Activated gamma-delta T cell treated with Interleukin-2 at 50 U/mL for 16 hours (primary cell): ENCODE results near the gene KCNK6.
"Not testable (repeated sequence)": the region's sequence is repeated elsewhere in the genome, so short reads cannot be mapped to it uniquely, and the experiment has no call there.

ENCODE experiments used
- DNase-seq: peaks from one replicate; pipeline ENCODE4 v3.0.0-alpha.2; 2020

Gene KCNK6

GRCh38 chr19:38324431-38324830 lies 4.8 kb downstream of the KCNK6 start:
- DNase-seq = no peak

GRCh38 chr19:38326591-38326990 lies 6.9 kb downstream of the KCNK6 start:
- no peak for DNase-seq

- DNase-seq = no peak
Measured at GRCh38 chr19:38329651-38330050, 10.0 kb downstream of the KCNK6 start.

- no peak for DNase-seq
Measured at GRCh38 chr19:38331728-38332127, 12.1 kb downstream of the KCNK6 start.

GRCh38 chr19:38333245-38333644 lies 13.6 kb downstream of the KCNK6 start:
- DNase-seq = no peak

GRCh38 chr19:38335949-38336637 lies 16.4 kb downstream of the KCNK6 start:
- peak; percentile 92 for DNase-seq

- peak; percentile 91 for DNase-seq
Measured at GRCh38 chr19:38336638-38337359, 17.2 kb downstream of the KCNK6 start.

- DNase-seq = no peak
Measured at GRCh38 chr19:38337360-38337653, 17.7 kb downstream of the KCNK6 start.

GRCh38 chr19:38339011-38339410 lies 19.4 kb downstream of the KCNK6 start:
- DNase-seq = not testable (repeated sequence)

- no peak for DNase-seq
Measured at GRCh38 chr19:38340927-38341326, 21.3 kb downstream of the KCNK6 start.

- DNase-seq = no peak
Measured at GRCh38 chr19:38346837-38347236, 27.2 kb downstream of the KCNK6 start.

GRCh38 chr19:38350883-38351282 lies 31.2 kb downstream of the KCNK6 start:
- no peak for DNase-seq

- DNase-seq = no peak
Measured at GRCh38 chr19:38351865-38352395, 32.3 kb downstream of the KCNK6 start.

- no peak for DNase-seq
Measured at GRCh38 chr19:38352611-38353010, 33.0 kb downstream of the KCNK6 start.

- no peak for DNase-seq
Measured at GRCh38 chr19:38355728-38356725, 36.4 kb downstream of the KCNK6 start.

- DNase-seq = no peak
Measured at GRCh38 chr19:38358071-38358470, 38.4 kb downstream of the KCNK6 start.

- DNase-seq = no peak
Measured at GRCh38 chr19:38359242-38360021, 39.8 kb downstream of the KCNK6 start.

- DNase-seq = no peak
Measured at GRCh38 chr19:38360351-38360750, 40.7 kb downstream of the KCNK6 start.

GRCh38 chr19:38360839-38361631 lies 41.4 kb downstream of the KCNK6 start:
- no peak for DNase-seq

- peak; percentile 46 for DNase-seq
Measured at GRCh38 chr19:38361633-38362075, 42.0 kb downstream of the KCNK6 start.
